ENCODE measurements around the gene ATG14. TPM values are rescaled to one million over a fixed set of nuclear protein-coding genes. Genes with fewer than 3 reads are reported as not detected.

The ATG14 gene
- total RNA-seq, 1 donor from 2014 or later: 12.1 TPM

DNA sequence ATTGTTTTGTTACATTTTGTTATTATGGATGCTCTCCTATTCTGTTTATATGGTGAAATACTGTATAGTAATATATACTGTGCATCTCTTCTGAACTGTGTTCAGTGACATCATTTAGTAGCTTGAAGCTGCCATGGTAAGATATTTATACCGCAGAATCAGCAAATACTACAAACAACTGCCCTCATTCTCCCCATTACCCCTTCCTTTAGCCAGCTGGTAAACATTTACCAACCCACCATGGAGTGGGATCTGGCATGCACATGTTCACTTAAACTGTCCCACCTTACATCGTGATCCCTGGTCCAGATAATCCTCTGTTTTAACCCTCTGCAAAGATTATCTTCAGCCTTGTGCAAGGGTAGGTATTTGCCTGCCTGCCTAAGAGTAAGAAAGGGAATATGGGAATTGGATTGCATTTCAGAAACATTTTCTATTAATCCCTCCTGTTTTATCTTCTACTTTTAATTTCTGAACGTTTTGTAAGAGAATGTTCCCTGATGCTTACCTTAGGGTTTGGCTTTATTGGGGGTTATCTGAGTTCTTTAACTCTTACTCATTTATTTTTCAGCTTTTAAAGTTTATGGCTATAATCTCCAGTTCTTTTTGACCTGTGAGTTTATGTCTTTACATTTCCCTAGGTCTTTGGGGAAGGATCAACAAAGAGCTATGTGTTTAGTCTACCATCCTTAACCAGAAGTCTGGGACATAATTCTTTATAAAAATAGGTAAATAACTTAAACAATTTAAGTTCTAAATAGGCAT lies 93.9 kb downstream of the ATG14 start:
- H3K36me3 ChIP-seq (ENCODE audit: control insufficient read depth, insufficient read depth, low read length): no peaks in the 10 kb centered on the region
- no peaks in the 10 kb centered on the region for H3K27me3 ChIP-seq (ENCODE audit: control insufficient read depth, insufficient read depth, low read length)

DNA sequence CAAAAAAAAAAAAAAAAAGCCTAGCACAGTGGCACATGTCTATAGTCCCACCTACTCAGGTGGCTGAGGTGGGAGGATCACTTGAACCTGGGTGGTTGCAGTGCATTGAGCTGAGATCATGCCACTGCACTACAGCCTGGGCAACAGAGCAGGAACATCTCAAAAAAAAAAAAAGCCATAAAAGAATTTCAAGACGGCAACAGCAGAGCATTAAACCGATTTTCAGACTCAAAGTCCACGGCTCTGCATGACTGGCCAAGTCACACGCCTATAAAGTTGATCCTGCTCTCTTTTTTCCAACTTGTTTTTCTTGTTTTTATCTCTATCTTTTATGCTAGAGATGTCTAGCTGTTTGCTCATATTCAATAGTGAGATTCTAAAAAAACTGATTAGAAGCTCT lies 95.1 kb downstream of the ATG14 start:
- peak; percentile 14 for DNase-seq (ENCODE audit: low read depth)
- Histone ChIP-seq H3K36me3 (ENCODE audit: control insufficient read depth, insufficient read depth, low read length) (no peaks in the 10 kb centered on the region), H3K4me3 (ENCODE audit: low read depth, low read length) (no peak overlapping the region), H3K27me3 (ENCODE audit: control insufficient read depth, insufficient read depth, low read length) (no peaks in the 10 kb centered on the region)
- no peak for TF ChIP-seq CTCF (IDR thresholded peaks at IDR 0.05; ENCODE audit: insufficient read depth, low read length, poor library complexity, severe bottlenecking)

More for the DNA sequence above, 93.9 kb downstream of the ATG14 start:
- no peak for DNase-seq (ENCODE audit: low read depth)
- TF ChIP-seq CTCF (IDR thresholded peaks at IDR 0.05; ENCODE audit: insufficient read depth, low read length, poor library complexity, severe bottlenecking): no peak
- H3K4me3 ChIP-seq (ENCODE audit: low read depth, low read length): no peak overlapping the region

Other genes starting within 250 kb of the ATG14 start
- 4.4 and 5.3 TPM in 2 replicates for gene DLGAP5, start 220.2 kb downstream of the ATG14 start, total RNA-seq
- 16.6 and 18.4 TPM in 2 replicates for gene FBXO34, start 140.4 kb downstream of the ATG14 start, total RNA-seq
- gene TBPL2, start 28.8 kb upstream of the ATG14 start, total RNA-seq: not detected in 2 replicates
- 119 and 150 TPM in 2 replicates for gene KTN1, start 168.4 kb upstream of the ATG14 start, total RNA-seq